Gastrocnemius medialis (tissue), 4 donors: ENCODE data around the gene ADORA2A. TPM values are rescaled to one million over a fixed set of nuclear protein-coding genes. Genes with fewer than 3 reads are reported as not detected.
A peak's percentile ranks its signal among the peaks of the same experiment; 100 is the strongest.

ENCODE experiments used
- ATAC-seq, 2 donors: fragments of 150-250 bp; one replicate each; pipeline ENCODE4 v1.9.1; 2016
- DNase-seq, 2 donors: peaks; one replicate each; pipeline ENCODE4 v3.0.0-alpha.2; 2019
- H3K27ac ChIP-seq, 4 donors: fragments of 200-600 bp; sonication (generic); 1 replicate in 1 of 4; 2 replicates in 3 of 4; pipeline ENCODE4 v1.5.1; 2016 to 2018; ENCODE audit warnings: mild to moderate bottlenecking in 2 of 4, moderate library complexity in 1 of 4
- H3K27me3 ChIP-seq, 3 donors: fragments of 200-600 bp; sonication (generic) in 2 of 3; 1 replicate in 1 of 3; 2 replicates in 2 of 3; pipeline versions ENCODE4 v1.5.1 to v1.6.0; 2016 to 2019; ENCODE audit warnings: mild to moderate bottlenecking in 1 of 3, moderate library complexity in 1 of 3
- H3K36me3 ChIP-seq, 2 donors: fragments of 200-600 bp; sonication (generic) in 1 of 2; one replicate each; pipeline ENCODE4 v1.5.1; 2017 to 2018
- H3K4me1 ChIP-seq, 2 donors: fragments of 200-600 bp; sonication (generic) in 1 of 2; one replicate each; pipeline ENCODE4 v1.5.1; 2016 to 2017; ENCODE audit warnings: mild to moderate bottlenecking in 2 of 2
- H3K4me3 ChIP-seq, 4 donors: fragments of 200-600 bp; sonication (generic) in 3 of 4; 1 replicate in 1 of 4; 2 replicates in 3 of 4; pipeline ENCODE4 v1.5.1; 2016 to 2019; ENCODE audit warnings: mild to moderate bottlenecking in 2 of 4
- H3K9me3 ChIP-seq, 3 donors: fragments of 200-600 bp; sonication (generic) in 2 of 3; 1 replicate in 1 of 3; 2 replicates in 2 of 3; pipeline ENCODE4 v1.5.1; 2016 to 2019
- CTCF ChIP-seq, 5 experiments: fragments of 450-650 bp in 3 of 5; fragments of 200-600 bp in 2 of 5; sonication (generic) in 2 of 5; IDR thresholded peaks in 4 of 5; conservative IDR thresholded peaks in 1 of 5; 1 replicate in 4 of 5; 2 replicates in 1 of 5; pipeline ENCODE4 v1.5.1; 2016 to 2019; ENCODE audit warnings: antibody characterized with exemption in 5 of 5, mild to moderate bottlenecking in 3 of 5, moderate library complexity in 3 of 5
- POLR2A ChIP-seq, 2 donors: fragments of 450-650 bp; IDR thresholded peaks; one replicate each; pipeline ENCODE4 v1.6.1; 2017; ENCODE audit warnings: antibody characterized with exemption in 2 of 2, mild to moderate bottlenecking in 2 of 2, moderate library complexity in 2 of 2
- in situ Hi-C, 4 donors: fragments of 200-750 bp; cut with MboI; loops; one replicate each; pipeline versions ENCODE4 v1.15.0 to v1.8.0; 2017; ENCODE audit warnings: low sequenced_read_pairs in 4 of 4
- intact Hi-C: fragments of 100-400 bp; cut with DNase I; formaldehyde crosslinking; loops from one replicate; pipeline ENCODE4 v1.15.1; 2023; ENCODE audit warnings: low total_unique reads
- total RNA-seq, 4 donors: library from RNA; depleted of rRNA; stranded (reverse); fragments of >200 nt; gene quantifications; one replicate each; pipeline versions ENCODE4 v1.1.0 to v1.2.3, GENCODE V29; 2016

ADORA2A gene
- total RNA-seq, 4 donors from 2014 or later, result 0.39 to 3.6 (median 1.2) TPM

GRCh38 chr22:24420977-24421343 is 6.4 kb upstream of the ADORA2A start:
- ATAC-seq (no peak), DNase-seq (no peak)
- H3K36me3 ChIP-seq, result peaks cover 0 to 9% of the 10 kb centered on the region in 2 donors
- H3K4me1 ChIP-seq, result peaks cover 11 to 13% of the 10 kb centered on the region in 2 donors
- no peaks in the 10 kb centered on the region for H3K9me3 ChIP-seq
- H3K4me3 ChIP-seq, result no peak overlapping the region
- intact Hi-C loops (loop anchor here (5.0 kb wide), 2 partner anchors 81 to 336 kb away; no protein-coding TSS in a partner anchor), in situ Hi-C loops (loop anchor here in 1 of 4 donors (10.0 kb wide), 1 partner anchor 104 kb away; no protein-coding TSS in a partner anchor)
- H3K27ac ChIP-seq, result no peak overlapping the region
- no peak for TF ChIP-seq CTCF (IDR thresholded peaks at IDR 0.05 in 4 of 5, conservative IDR thresholded peaks at IDR 0.05 in 1 of 5)
- no peak for TF ChIP-seq POLR2A (IDR thresholded peaks at IDR 0.05)
- peaks cover 4 to 10% (median 6%) of the 10 kb centered on the region in 3 donors for H3K27me3 ChIP-seq

GRCh38 chr22:24421428-24421931 is 5.9 kb upstream of the ADORA2A start:
- TF ChIP-seq POLR2A (IDR thresholded peaks at IDR 0.05) (no peak), CTCF (IDR thresholded peaks at IDR 0.05 in 4 of 5, conservative IDR thresholded peaks at IDR 0.05 in 1 of 5) (no peak)
- intact Hi-C loops, result loop anchor here (5.0 kb wide), 2 partner anchors 81 to 336 kb away; no protein-coding TSS in a partner anchor
- no peak overlapping the region for H3K4me3 ChIP-seq
- ATAC-seq (no peak), DNase-seq (no peak)
- H3K27me3 ChIP-seq, result peaks cover 4 to 10% (median 6%) of the 10 kb centered on the region in 3 donors
- H3K36me3 ChIP-seq, result peaks cover 0 to 3% of the 10 kb centered on the region in 2 donors
- H3K4me1 ChIP-seq, result peaks cover 11 to 13% of the 10 kb centered on the region in 2 donors
- no peak overlapping the region for H3K27ac ChIP-seq
- in situ Hi-C loops, result loop anchor here in 1 of 4 donors (10.0 kb wide), 1 partner anchor 103 kb away; no protein-coding TSS in a partner anchor
- no peaks in the 10 kb centered on the region for H3K9me3 ChIP-seq

- H3K36me3 ChIP-seq, result no peaks in the 10 kb centered on the region
- DNase-seq (no peak), ATAC-seq (no peak)
- peaks cover 4 to 10% (median 6%) of the 10 kb centered on the region in 3 donors for H3K27me3 ChIP-seq
- no peaks in the 10 kb centered on the region for H3K9me3 ChIP-seq
- TF ChIP-seq CTCF (IDR thresholded peaks at IDR 0.05 in 4 of 5, conservative IDR thresholded peaks at IDR 0.05 in 1 of 5) (no peak), POLR2A (IDR thresholded peaks at IDR 0.05) (no peak)
- peaks cover 11 to 13% of the 10 kb centered on the region in 2 donors for H3K4me1 ChIP-seq
- in situ Hi-C loops, result loop anchor here in 1 of 4 donors (10.0 kb wide), 1 partner anchor 103 kb away; no protein-coding TSS in a partner anchor
- intact Hi-C loops, result loop anchor here (2.0 to 5.0 kb wide), 3 partner anchors 80 to 335 kb away; no protein-coding TSS in a partner anchor
- H3K4me3 ChIP-seq, result no peak overlapping the region
- no peak overlapping the region for H3K27ac ChIP-seq
Observed at GRCh38 chr22:24422102-24422665, 5.2 kb upstream of the ADORA2A start.

GRCh38 chr22:24423519-24424000 is 3.8 kb upstream of the ADORA2A start:
- DNase-seq, result no peak
- intact Hi-C loops, result loop anchor here (2.0 to 5.0 kb wide), 3 partner anchors 79 to 334 kb away; no protein-coding TSS in a partner anchor
- no peaks in the 10 kb centered on the region for H3K36me3 ChIP-seq
- peaks cover 4 to 10% (median 6%) of the 10 kb centered on the region in 3 donors for H3K27me3 ChIP-seq
- in situ Hi-C loops, result loop anchor here in 1 of 4 donors (10.0 kb wide), 1 partner anchor 101 kb away; no protein-coding TSS in a partner anchor
- H3K9me3 ChIP-seq, result no peaks in the 10 kb centered on the region
- peak overlapping the region in 3 of 4 donors; percentile 40 to 50 (median 41) for H3K27ac ChIP-seq
- H3K4me3 ChIP-seq, result peak overlapping the region; percentile 52 to 71 (median 59)
- peaks cover 11 to 13% of the 10 kb centered on the region in 2 donors for H3K4me1 ChIP-seq
- no peak for TF ChIP-seq POLR2A (IDR thresholded peaks at IDR 0.05)
- TF ChIP-seq CTCF (IDR thresholded peaks at IDR 0.05 in 4 of 5, conservative IDR thresholded peaks at IDR 0.05 in 1 of 5), result peak; percentile 69 to 98 (median 92)
- peak; percentile 60 to 68 for ATAC-seq
